ENCODE data around the gene AMBN. TPM values are rescaled to one million over a fixed set of nuclear protein-coding genes. Genes with fewer than 3 reads are reported as not detected.

AMBN gene
- total RNA-seq, 1 donor = not detected

DNA sequence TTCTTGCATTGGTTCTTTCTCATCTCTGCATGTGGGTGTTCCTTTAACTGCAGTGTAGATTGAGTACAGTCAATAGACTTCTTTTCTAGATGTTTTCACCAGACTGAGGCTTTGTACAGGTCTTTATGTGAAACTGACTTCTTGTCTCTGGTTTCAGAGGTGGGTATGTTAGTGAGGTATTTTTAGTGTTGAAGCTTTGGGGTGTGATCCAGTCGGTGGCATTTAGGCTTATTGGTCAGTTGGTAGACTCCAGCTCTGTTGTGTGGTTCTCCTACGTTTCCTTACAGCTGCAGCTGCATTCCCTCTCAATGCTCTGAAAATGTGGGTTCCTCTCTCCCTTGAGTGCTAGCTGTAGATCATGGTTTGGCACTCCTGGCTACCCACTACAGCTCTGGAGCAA, 21.3 kb upstream of the AMBN start:
- DNase-seq (ENCODE audit: low read depth) = no peak
- TF ChIP-seq, protein P1, sequence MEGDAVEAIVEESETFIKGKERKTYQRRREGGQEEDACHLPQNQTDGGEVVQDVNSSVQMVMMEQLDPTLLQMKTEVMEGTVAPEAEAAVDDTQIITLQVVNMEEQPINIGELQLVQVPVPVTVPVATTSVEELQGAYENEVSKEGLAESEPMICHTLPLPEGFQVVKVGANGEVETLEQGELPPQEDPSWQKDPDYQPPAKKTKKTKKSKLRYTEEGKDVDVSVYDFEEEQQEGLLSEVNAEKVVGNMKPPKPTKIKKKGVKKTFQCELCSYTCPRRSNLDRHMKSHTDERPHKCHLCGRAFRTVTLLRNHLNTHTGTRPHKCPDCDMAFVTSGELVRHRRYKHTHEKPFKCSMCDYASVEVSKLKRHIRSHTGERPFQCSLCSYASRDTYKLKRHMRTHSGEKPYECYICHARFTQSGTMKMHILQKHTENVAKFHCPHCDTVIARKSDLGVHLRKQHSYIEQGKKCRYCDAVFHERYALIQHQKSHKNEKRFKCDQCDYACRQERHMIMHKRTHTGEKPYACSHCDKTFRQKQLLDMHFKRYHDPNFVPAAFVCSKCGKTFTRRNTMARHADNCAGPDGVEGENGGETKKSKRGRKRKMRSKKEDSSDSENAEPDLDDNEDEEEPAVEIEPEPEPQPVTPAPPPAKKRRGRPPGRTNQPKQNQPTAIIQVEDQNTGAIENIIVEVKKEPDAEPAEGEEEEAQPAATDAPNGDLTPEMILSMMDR (IDR thresholded peaks at IDR 0.05; ENCODE audit: insufficient read depth, low read depth, low read length) = no peak
- no peak overlapping the region for H3K4me3 ChIP-seq (ENCODE audit: low read depth, low read length)

DNA sequence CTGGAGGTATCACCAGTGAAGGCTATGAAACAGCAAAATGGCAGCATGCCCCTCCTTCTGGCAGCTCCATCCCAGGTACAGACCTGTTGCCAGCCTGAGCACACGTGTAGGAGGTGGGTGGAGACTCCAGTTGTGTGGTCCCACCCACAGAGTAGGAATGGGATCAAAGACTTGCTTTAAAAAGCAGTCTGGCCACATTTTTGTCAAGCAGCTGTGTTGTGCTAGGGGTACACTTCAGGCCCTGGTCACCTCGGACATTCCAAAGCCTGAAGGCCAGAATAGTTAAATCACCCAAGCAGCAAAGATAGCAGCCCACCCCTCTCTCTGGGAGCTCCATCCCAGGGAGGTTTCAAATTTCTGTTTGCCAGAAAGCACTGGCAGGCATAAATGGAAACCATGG, 20.3 kb upstream of the AMBN start:
- TF ChIP-seq, protein P1 (IDR thresholded peaks at IDR 0.05; ENCODE audit: insufficient read depth, low read depth, low read length) = no peak
- DNase-seq (ENCODE audit: low read depth) = no peak
- H3K4me3 ChIP-seq (ENCODE audit: low read depth, low read length) = no peak overlapping the region

DNA sequence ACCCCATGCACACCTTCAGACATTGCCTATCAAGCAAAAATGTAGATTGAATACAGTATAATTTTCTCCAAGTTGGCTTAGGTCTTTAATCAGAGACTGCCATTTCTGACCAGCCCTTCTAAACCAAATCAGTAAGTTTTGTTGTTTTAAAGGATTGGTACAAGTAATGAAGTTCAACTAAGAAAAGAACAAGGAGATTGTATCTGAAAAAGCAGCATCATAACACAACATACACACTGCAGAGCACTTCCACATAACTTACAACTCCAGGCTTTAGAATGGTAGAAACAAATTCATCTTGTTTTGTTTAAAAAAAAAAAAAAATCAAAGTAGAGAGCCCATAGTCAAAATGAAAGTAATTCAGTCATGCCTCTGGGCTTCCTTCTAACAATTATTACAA, 16.1 kb upstream of the AMBN start:
- DNase-seq (ENCODE audit: low read depth) = no peak
- TF ChIP-seq, protein P1 (IDR thresholded peaks at IDR 0.05; ENCODE audit: insufficient read depth, low read depth, low read length) = no peak
- H3K4me3 ChIP-seq (ENCODE audit: low read depth, low read length) = no peak overlapping the region

DNA sequence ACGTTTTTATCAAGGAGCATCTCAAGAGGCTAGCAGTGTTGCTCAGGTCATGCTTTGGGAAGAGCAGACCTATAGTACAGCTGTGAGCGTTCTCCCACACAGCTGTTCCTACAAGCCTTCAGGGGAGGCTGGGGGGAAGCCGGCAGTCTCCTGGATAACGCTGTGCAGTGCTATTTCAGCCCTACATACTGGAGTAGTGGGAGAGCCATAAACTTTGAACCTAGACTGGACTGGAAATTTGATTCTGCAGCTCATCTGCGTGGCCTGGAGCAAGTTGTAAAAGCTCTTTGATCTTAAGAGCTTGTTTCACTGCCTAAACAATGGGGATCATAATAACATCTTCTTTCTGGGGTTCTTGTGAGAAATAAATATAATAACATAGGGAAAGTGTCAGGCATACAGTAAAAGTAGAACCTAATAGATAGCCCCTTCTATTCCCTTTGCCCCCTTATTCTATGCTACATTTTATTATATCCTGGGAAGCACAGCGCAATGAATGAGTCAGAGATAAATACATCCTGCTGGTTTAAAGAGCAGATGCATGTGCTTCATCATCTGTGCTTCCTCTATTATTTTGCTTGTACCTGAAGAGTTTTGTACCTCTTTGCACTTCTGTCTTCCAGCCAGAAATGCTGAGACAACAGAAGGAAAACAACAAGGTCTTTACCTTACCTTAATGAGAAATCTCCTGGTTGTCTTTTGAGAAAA, 14.7 kb upstream of the AMBN start:
- TF ChIP-seq, protein P1 (IDR thresholded peaks at IDR 0.05; ENCODE audit: insufficient read depth, low read depth, low read length) = no peak
- H3K4me3 ChIP-seq (ENCODE audit: low read depth, low read length) = no peak overlapping the region
- DNase-seq (ENCODE audit: low read depth) = no peak

DNA sequence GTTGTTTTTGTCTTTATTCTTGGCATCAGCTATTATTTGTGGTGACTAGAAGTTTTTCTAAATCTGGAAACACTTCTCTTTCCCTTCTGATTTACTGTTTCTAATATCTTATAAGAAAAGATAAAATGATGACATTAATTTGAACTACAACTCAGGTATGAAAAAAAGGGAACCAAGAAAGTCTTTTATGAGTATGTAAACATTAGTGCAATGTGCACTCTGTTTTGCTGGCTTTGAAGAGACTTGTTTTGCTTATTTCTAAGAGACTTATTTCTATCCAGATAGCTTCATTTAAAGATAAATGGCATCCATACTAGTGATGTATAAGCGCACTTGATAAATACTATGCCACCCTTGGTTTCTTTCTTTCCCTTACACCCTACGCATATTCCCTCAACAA, 10.1 kb upstream of the AMBN start:
- no peak for DNase-seq (ENCODE audit: low read depth)
- TF ChIP-seq, protein P1 (IDR thresholded peaks at IDR 0.05; ENCODE audit: insufficient read depth, low read depth, low read length) = no peak
- H3K4me3 ChIP-seq (ENCODE audit: low read depth, low read length) = no peak overlapping the region

DNA sequence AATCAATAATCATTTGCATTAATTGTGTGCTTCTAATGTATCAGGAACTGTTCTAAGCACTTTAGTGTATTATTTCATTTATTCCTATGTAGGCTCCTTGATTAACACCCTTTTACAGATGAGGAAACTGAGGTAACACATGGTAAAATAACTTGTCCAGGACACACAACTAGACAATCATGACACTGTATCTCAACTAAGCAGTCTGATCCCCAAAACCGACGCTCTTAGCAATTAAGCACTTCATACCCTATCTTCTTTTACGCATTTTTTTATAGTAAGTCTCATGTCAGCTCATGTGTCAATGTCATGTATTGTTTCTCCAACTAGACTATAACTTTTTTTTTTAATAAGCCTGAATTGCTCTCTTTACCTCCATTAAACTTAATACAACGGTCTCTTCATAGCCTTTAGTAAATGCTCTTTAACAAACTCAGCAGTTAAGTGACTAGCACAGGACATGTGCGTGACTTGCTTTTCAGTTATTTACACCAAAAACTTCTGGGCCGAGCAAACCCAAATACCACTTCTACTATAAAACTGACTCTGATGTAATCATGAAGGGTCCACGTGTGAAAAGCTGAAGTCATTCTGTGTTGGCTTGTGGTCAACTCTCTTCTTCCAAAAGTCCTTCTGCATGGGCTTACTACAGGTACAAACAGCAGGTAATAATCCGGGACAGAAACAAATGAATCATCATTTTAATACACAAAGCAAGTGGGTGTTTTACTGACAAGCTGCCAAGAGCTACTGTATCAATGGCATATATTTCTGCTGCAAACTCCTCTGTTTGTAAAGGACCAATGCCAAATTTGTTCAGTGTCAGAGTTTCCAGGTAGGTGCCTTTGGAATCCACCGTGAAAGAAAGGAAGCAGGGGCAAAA, 7.9 kb upstream of the AMBN start:
- TF ChIP-seq, protein P1 (IDR thresholded peaks at IDR 0.05; ENCODE audit: insufficient read depth, low read depth, low read length) = no peak
- no peak for DNase-seq (ENCODE audit: low read depth)
- H3K4me3 ChIP-seq (ENCODE audit: low read depth, low read length) = no peak overlapping the region
